Tibial nerve (tissue), 4 donors: Measurements from ENCODE around the gene GCFC2. TPM values are rescaled to one million over a fixed set of nuclear protein-coding genes. Genes with fewer than 3 reads are reported as not detected.

Source experiments
- DNase-seq, 2 donors: peaks; one replicate each; pipeline ENCODE4 v3.0.0-alpha.2; 2019; ENCODE audit warnings: low spot score in 2 of 2
- H3K27ac ChIP-seq, 4 donors: fragments of 200-600 bp; sonication (generic) in 3 of 4; one replicate each; pipeline ENCODE4 v1.5.1; 2017 to 2019; ENCODE audit warnings: mild to moderate bottlenecking in 1 of 4
- H3K27me3 ChIP-seq, 2 donors: fragments of 200-600 bp; sonication (generic) in 1 of 2; one replicate each; pipeline versions ENCODE4 v1.5.1 to v1.6.0; 2017 to 2019
- H3K36me3 ChIP-seq, 3 donors: fragments of 200-600 bp; sonication (generic); one replicate each; pipeline ENCODE4 v1.5.1; 2018 to 2019
- H3K4me1 ChIP-seq, 4 donors: fragments of 200-600 bp; sonication (generic) in 3 of 4; one replicate each; pipeline ENCODE4 v1.5.1; 2017 to 2019
- H3K4me3 ChIP-seq, 4 donors: fragments of 200-600 bp; sonication (generic) in 3 of 4; one replicate each; pipeline ENCODE4 v1.5.1; 2017 to 2019; ENCODE audit warnings: mild to moderate bottlenecking in 1 of 4, moderate library complexity in 1 of 4
- H3K9me3 ChIP-seq, 4 donors: fragments of 200-600 bp; sonication (generic) in 3 of 4; one replicate each; pipeline ENCODE4 v1.5.1; 2017 to 2019
- CTCF ChIP-seq, 5 experiments: fragments of 200-600 bp in 3 of 5; fragments of 450-650 bp in 2 of 5; sonication (generic) in 3 of 5; IDR thresholded peaks; one replicate each; pipeline ENCODE4 v1.5.1; 2016 to 2019; ENCODE audit warnings: antibody characterized with exemption in 5 of 5, mild to moderate bottlenecking in 3 of 5, moderate library complexity in 2 of 5
- EP300 ChIP-seq, 2 donors: sonication (generic); formaldehyde crosslinking; IDR thresholded peaks; one replicate each; pipeline ENCODE4 v1.6.1; 2017; ENCODE audit warnings: antibody characterized with exemption in 2 of 2, mild to moderate bottlenecking in 1 of 2
- POLR2A ChIP-seq, 2 donors: fragments of 450-650 bp; IDR thresholded peaks; one replicate each; pipeline ENCODE4 v1.6.1; 2017; ENCODE audit warnings: antibody characterized with exemption in 2 of 2, mild to moderate bottlenecking in 2 of 2, moderate library complexity in 2 of 2
- WGBS, 2 donors: methylation state at CpG; one replicate each; pipeline ENCODE4 v1.1.5; 2018; 5-methylcytosine and 5-hydroxymethylcytosine counted together
- total RNA-seq, 4 donors: library from RNA; depleted of rRNA; stranded (reverse); fragments of >200 nt; gene quantifications; one replicate each; pipeline ENCODE4 v1.1.0, GENCODE V29; 2016

The GCFC2 gene
- total RNA-seq, 4 donors from 2014 or later, result 30.6 to 75.6 (median 45.3) TPM

- Histone ChIP-seq H3K9me3 (no peaks in the 10 kb centered on the region), H3K27ac (no peak overlapping the region), H3K4me1 (peaks cover 0 to 14% (median 3%) of the 10 kb centered on the region in 4 donors), H3K27me3 (no peaks in the 10 kb centered on the region), H3K4me3 (no peak overlapping the region), H3K36me3 (no peaks in the 10 kb centered on the region)
- TF ChIP-seq POLR2A (IDR thresholded peaks at IDR 0.05) (no peak), EP300 (IDR thresholded peaks at IDR 0.05) (no peak), CTCF (IDR thresholded peaks at IDR 0.05) (no peak)
- WGBS, 2 donors, result 39 to 42% methylated on average over 1 of the region's 1 CpG
- no peak for DNase-seq
Observed at GRCh38 chr2:75632813-75633212, 77.9 kb downstream of the GCFC2 start.

- 55 to 58% methylated on average over 5 of the region's 5 CpGs for WGBS, 2 donors
- no peak for TF ChIP-seq POLR2A (IDR thresholded peaks at IDR 0.05)
- no peak for TF ChIP-seq EP300 (IDR thresholded peaks at IDR 0.05)
- TF ChIP-seq CTCF (IDR thresholded peaks at IDR 0.05), result no peak
- DNase-seq, result no peak
- H3K9me3 ChIP-seq, result no peaks in the 10 kb centered on the region
- peak overlapping the region in 1 of 4 donors; percentile 21 for H3K27ac ChIP-seq
- H3K4me1 ChIP-seq, result peaks cover 0 to 14% (median 3%) of the 10 kb centered on the region in 4 donors
- no peak overlapping the region for H3K4me3 ChIP-seq
- no peaks in the 10 kb centered on the region for H3K27me3 ChIP-seq
- H3K36me3 ChIP-seq, result no peaks in the 10 kb centered on the region
Observed at GRCh38 chr2:75632091-75632701, 78.5 kb downstream of the GCFC2 start.

GRCh38 chr2:75627902-75628504 lies 82.7 kb downstream of the GCFC2 start:
- Histone ChIP-seq H3K27ac (no peak overlapping the region), H3K27me3 (no peaks in the 10 kb centered on the region), H3K4me1 (peaks cover 0 to 14% (median 3%) of the 10 kb centered on the region in 4 donors), H3K4me3 (no peak overlapping the region), H3K36me3 (no peaks in the 10 kb centered on the region), H3K9me3 (no peaks in the 10 kb centered on the region)
- 1 to 2% methylated on average over 4 of the region's 4 CpGs for WGBS, 2 donors
- DNase-seq, result peak; percentile 48 to 68
- TF ChIP-seq CTCF (IDR thresholded peaks at IDR 0.05), result peak; percentile 61 to 85 (median 74)
- no peak for TF ChIP-seq POLR2A (IDR thresholded peaks at IDR 0.05)

GRCh38 chr2:75622929-75623328 lies 87.8 kb downstream of the GCFC2 start:
- Histone ChIP-seq H3K27ac (no peak overlapping the region), H3K4me1 (peaks cover 0 to 2% (median 0%) of the 10 kb centered on the region in 4 donors), H3K4me3 (no peak overlapping the region), H3K27me3 (no peaks in the 10 kb centered on the region), H3K9me3 (no peaks in the 10 kb centered on the region), H3K36me3 (no peaks in the 10 kb centered on the region)
- 81 to 86% methylated on average over 3 of the region's 3 CpGs for WGBS, 2 donors
- DNase-seq, result no peak
- no peak for TF ChIP-seq EP300 (IDR thresholded peaks at IDR 0.05)
- TF ChIP-seq CTCF (IDR thresholded peaks at IDR 0.05), result no peak
- no peak for TF ChIP-seq POLR2A (IDR thresholded peaks at IDR 0.05)

GRCh38 chr2:75622500-75622899 lies 88.2 kb downstream of the GCFC2 start:
- Histone ChIP-seq H3K4me1 (no peaks in the 10 kb centered on the region), H3K36me3 (no peaks in the 10 kb centered on the region), H3K9me3 (no peaks in the 10 kb centered on the region), H3K27me3 (no peaks in the 10 kb centered on the region), H3K27ac (no peak overlapping the region), H3K4me3 (no peak overlapping the region)
- DNase-seq, result no peak
- 52 to 89% methylated on average over 2 of the region's 2 CpGs for WGBS, 2 donors
- TF ChIP-seq CTCF (IDR thresholded peaks at IDR 0.05) (no peak), EP300 (IDR thresholded peaks at IDR 0.05) (no peak), POLR2A (IDR thresholded peaks at IDR 0.05) (no peak)
